Liver (tissue), 9 donors: Measurements from ENCODE around the gene PLAAT1. TPM values are rescaled to one million over a fixed set of nuclear protein-coding genes. Genes with fewer than 3 reads are reported as not detected.

Experiments used
- DNase-seq: peaks from one replicate; pipeline ENCODE4 v3.0.0-alpha.2; 2017; ENCODE audit warnings: low spot score
- H3K27ac ChIP-seq, 2 donors: one replicate each; pipeline ENCODE4 v1.7.0; 2013; ENCODE audit warnings: inconsistent platforms in 2 of 2, low read length in 2 of 2, control low read depth in 1 of 2, low read depth in 1 of 2, mild to moderate bottlenecking in 1 of 2
- H3K27me3 ChIP-seq, 4 donors: one replicate each; pipeline versions ENCODE4 v1.6.1 to v1.7.0; 2013; ENCODE audit warnings: low read length in 3 of 4, inconsistent platforms in 1 of 4, mild to moderate bottlenecking in 1 of 4, moderate library complexity in 1 of 4; ENCODE audit not compliant: control insufficient read depth in 4 of 4, insufficient read depth in 4 of 4
- H3K36me3 ChIP-seq, 4 donors: one replicate each; pipeline versions ENCODE4 v1.6.1 to v1.7.0; 2013; ENCODE audit warnings: low read length in 3 of 4, mild to moderate bottlenecking in 3 of 4, low read depth in 1 of 4, moderate library complexity in 1 of 4; ENCODE audit not compliant: control insufficient read depth in 4 of 4, insufficient read depth in 3 of 4
- H3K4me1 ChIP-seq, 4 donors: one replicate each; pipeline versions ENCODE4 v1.6.1 to v1.7.0; 2013; ENCODE audit warnings: low read length in 3 of 4, mild to moderate bottlenecking in 3 of 4, moderate library complexity in 1 of 4; ENCODE audit not compliant: control insufficient read depth in 4 of 4, insufficient read depth in 4 of 4
- H3K4me3 ChIP-seq, 3 donors: one replicate each; pipeline versions ENCODE4 v1.6.1 to v1.7.0; 2013; ENCODE audit warnings: low read length in 3 of 3, control low read depth in 1 of 3, low read depth in 1 of 3, mild to moderate bottlenecking in 1 of 3
- H3K9ac ChIP-seq, 2 donors: one replicate each; pipeline ENCODE4 v1.7.0; 2013; ENCODE audit warnings: low read length in 2 of 2, mild to moderate bottlenecking in 2 of 2, moderate library complexity in 2 of 2, control low read depth in 1 of 2, low read depth in 1 of 2
- H3K9me3 ChIP-seq, 4 donors: one replicate each; pipeline versions ENCODE4 v1.6.1 to v1.7.0; 2013; ENCODE audit warnings: low read length in 3 of 4; ENCODE audit not compliant: control insufficient read depth in 4 of 4
- ATF3 ChIP-seq: IDR thresholded peaks from 2 replicates; pipeline ENCODE4 v1.6.1; 2016; ENCODE audit warnings: antibody characterized with exemption
- EGR1 ChIP-seq, 2 donors: IDR thresholded peaks; 2 replicates each; pipeline ENCODE4 v1.6.1; 2016 to 2018; ENCODE audit warnings: antibody characterized with exemption in 2 of 2, low read depth in 2 of 2
- FOXA1 ChIP-seq: IDR thresholded peaks from 2 replicates; pipeline ENCODE4 v1.6.1; 2016; ENCODE audit warnings: antibody characterized with exemption
- FOXA2 ChIP-seq: IDR thresholded peaks from 2 replicates; pipeline ENCODE4 v1.6.1; 2016; ENCODE audit warnings: antibody characterized with exemption
- GABPA ChIP-seq, 2 donors: IDR thresholded peaks in 1 of 2; conservative IDR thresholded peaks in 1 of 2; 2 replicates each; pipeline ENCODE4 v1.6.1; 2016; ENCODE audit warnings: antibody characterized with exemption in 2 of 2, mild to moderate bottlenecking in 1 of 2, moderate library complexity in 1 of 2
- HNF4G ChIP-seq: IDR thresholded peaks from 2 replicates; pipeline ENCODE4 v1.6.1; 2016; ENCODE audit warnings: antibody characterized with exemption
- JUND ChIP-seq, 2 donors: IDR thresholded peaks; 2 replicates each; pipeline ENCODE4 v1.6.1; 2016; ENCODE audit warnings: antibody characterized with exemption in 2 of 2
- RXRA ChIP-seq, 2 donors: IDR thresholded peaks; 2 replicates each; pipeline ENCODE4 v1.6.1; 2017 to 2018; ENCODE audit warnings: antibody characterized with exemption in 2 of 2, mild to moderate bottlenecking in 1 of 2
- YY1 ChIP-seq: IDR thresholded peaks from 2 replicates; pipeline ENCODE4 v1.6.1; 2016; ENCODE audit warnings: antibody characterized with exemption, mild to moderate bottlenecking
- WGBS: extraction: QIAGEN DNeasy Blood & Tissue Kit; methylation state at CpG from one replicate; pipeline ENCODE4 v1.1.7; 2013; 5-methylcytosine and 5-hydroxymethylcytosine counted together
- polyA plus RNA-seq, 2 donors: library from polyadenylated mRNA; stranded (reverse) in 1 of 2; unstranded in 1 of 2; fragments of 200-250 nt in 1 of 2; fragments of >200 nt in 1 of 2; fragmentation: Nextera tagmentation in 1 of 2; extraction: Ambion mirVana in 1 of 2; gene quantifications; one replicate each; pipeline versions ENCODE4 v1.2.1 to v1.2.3, GENCODE V29; 2013 to 2015
- total RNA-seq, 2 donors: library from RNA; depleted of rRNA; stranded (reverse); fragments of >200 nt; gene quantifications; one replicate each; pipeline ENCODE4 v1.2.3, GENCODE V29; 2014
- donor health status: healthy.
- donor health status: healthy.
- donor health status: healthy.
- donor health status: healthy.
- donor health status: healthy.

Gene PLAAT1
- total and polyA plus RNA-seq, 4 donors: 0.12 to 0.37 (median 0.19) TPM; not detected in 1

GRCh38 chr3:193314161-193314560 lies 73.1 kb downstream of the PLAAT1 start:
- no peak overlapping the region for H3K27ac ChIP-seq
- no peak overlapping the region for H3K4me3 ChIP-seq
- H3K9me3 ChIP-seq: no peaks in the 10 kb centered on the region
- H3K9ac ChIP-seq: no peak overlapping the region
- no peak for DNase-seq
- WGBS: 78% methylated on average over 3 of the region's 3 CpGs
- no peaks in the 10 kb centered on the region for H3K4me1 ChIP-seq
- TF ChIP-seq FOXA1 (no peak), HNF4G (no peak), EGR1 (IDR thresholded peaks at IDR 0.05; ENCODE audit: low read depth in 2 of 2) (no peak), YY1 (no peak), GABPA (IDR thresholded peaks at IDR 0.05 in 1 of 2, conservative IDR thresholded peaks at IDR 0.05 in 1 of 2) (no peak), ATF3 (no peak), FOXA2 (no peak)
- no peaks in the 10 kb centered on the region for H3K36me3 ChIP-seq
- peaks cover 0 to 3% (median 0%) of the 10 kb centered on the region in 4 donors for H3K27me3 ChIP-seq

- no peaks in the 10 kb centered on the region for H3K4me1 ChIP-seq
- WGBS: 70% methylated on average over 2 of the region's 2 CpGs
- no peak for DNase-seq
- H3K9ac ChIP-seq: no peak overlapping the region
- no peak overlapping the region for H3K4me3 ChIP-seq
- H3K27ac ChIP-seq: no peak overlapping the region
- H3K36me3 ChIP-seq: no peaks in the 10 kb centered on the region
- no peaks in the 10 kb centered on the region for H3K9me3 ChIP-seq
- TF ChIP-seq JUND (IDR thresholded peaks at IDR 0.05): no peak
- TF ChIP-seq EGR1 (IDR thresholded peaks at IDR 0.05; ENCODE audit: low read depth in 2 of 2): no peak
- TF ChIP-seq RXRA (IDR thresholded peaks at IDR 0.05): no peak
- TF ChIP-seq FOXA1: no peak
- H3K27me3 ChIP-seq: peaks cover 0 to 3% (median 0%) of the 10 kb centered on the region in 4 donors
These were observed 76.8 kb downstream of the PLAAT1 start for GRCh38 chr3:193317682-193318300.

Other genes starting within 250 kb of the PLAAT1 start
- gene ATP13A5, start 137.5 kb downstream of the PLAAT1 start, total RNA-seq: not detected
- under 1 TPM in 1 of 2 donors, not detected in 1; 0.21 TPM for gene ATP13A5, start 137.5 kb downstream of the PLAAT1 start, polyA plus RNA-seq